Bronchial epithelial cell (primary cell): ENCODE data around the gene PPP1R13B. TPM values are rescaled to one million over a fixed set of nuclear protein-coding genes. Genes with fewer than 3 reads are reported as not detected.

Experiments used
- DNase-seq: peaks from one replicate; pipeline ENCODE4 v3.0.0-alpha.2; 2010; ENCODE audit warnings: low read depth
- FAIRE-seq: peaks from 2 replicates; lab custom pipeline; 2011; peaks lifted over from hg19 to GRCh38; lab: Jason Lieb, UNC
- H3K27me3 ChIP-seq: 2 replicates; pipeline ENCODE4 v1.5.1; 2011; ENCODE audit warnings: low read length; ENCODE audit not compliant: control insufficient read depth, insufficient read depth
- H3K36me3 ChIP-seq: 2 replicates; pipeline ENCODE4 v1.5.1; 2011; ENCODE audit warnings: low read length; ENCODE audit not compliant: control insufficient read depth, insufficient read depth
- H3K4me3 ChIP-seq: 2 replicates; pipeline ENCODE4 v1.5.1; 2011; ENCODE audit warnings: mild to moderate bottlenecking, low read depth, low read length, control low read depth
- CTCF ChIP-seq: IDR thresholded peaks from 2 replicates; pipeline ENCODE4 v1.5.1; 2011; ENCODE audit warnings: mild to moderate bottlenecking, moderate library complexity, low read length, control low read depth, inconsistent platforms; ENCODE audit not compliant: insufficient read depth, severe bottlenecking
- total RNA-seq: library from RNA; depleted of rRNA; stranded (reverse); fragments of >200 nt; gene quantifications from 2 replicates; pipeline ENCODE4 v1.2.1, GENCODE V29; 2014

The PPP1R13B gene
- total RNA-seq, 1 donor from 2014 or later, result 4.2 TPM

GRCh38 chr14:103854017-103854808 lies 6.8 kb upstream of the PPP1R13B start:
- FAIRE-seq (peak; percentile 36), DNase-seq (no peak)
- TF ChIP-seq CTCF, result no peak
- no peak overlapping the region for H3K4me3 ChIP-seq
- no peaks in the 10 kb centered on the region for H3K27me3 ChIP-seq
- H3K36me3 ChIP-seq, result no peaks in the 10 kb centered on the region

- no peak for DNase-seq
- no peaks in the 10 kb centered on the region for H3K27me3 ChIP-seq
- no peaks in the 10 kb centered on the region for H3K36me3 ChIP-seq
- no peak for TF ChIP-seq CTCF
- H3K4me3 ChIP-seq, result no peak overlapping the region
- FAIRE-seq, result no peak
These were observed 1.9 kb upstream of the PPP1R13B start for GRCh38 chr14:103849151-103849886.

- no peaks in the 10 kb centered on the region for H3K27me3 ChIP-seq
- H3K4me3 ChIP-seq, result peak overlapping the region; percentile 66
- no peak for FAIRE-seq
- peaks cover 1% of the 10 kb centered on the region for H3K36me3 ChIP-seq
- no peak for DNase-seq
- no peak for TF ChIP-seq CTCF
These were observed 1.1 kb upstream of the PPP1R13B start for GRCh38 chr14:103848175-103849077.

GRCh38 chr14:103846543-103847450 lies 578 bp downstream of the PPP1R13B start:
- peak; percentile 22 for DNase-seq
- no peak for FAIRE-seq
- Histone ChIP-seq H3K27me3 (no peaks in the 10 kb centered on the region), H3K4me3 (peak overlapping the region; percentile 66), H3K36me3 (peaks cover 1% of the 10 kb centered on the region)
- TF ChIP-seq CTCF, result no peak

GRCh38 chr14:103846097-103846496 lies 1.3 kb downstream of the PPP1R13B start:
- TF ChIP-seq CTCF, result no peak
- FAIRE-seq (no peak), DNase-seq (no peak)
- Histone ChIP-seq H3K4me3 (peak overlapping the region; percentile 66), H3K36me3 (peaks cover 1% of the 10 kb centered on the region), H3K27me3 (no peaks in the 10 kb centered on the region)
